Measurements from ENCODE around the gene SNED1.

SNED1 gene

GRCh38 chr2:240960309-240960970 lies 38.0 kb upstream of the SNED1 start:
- DNase-seq, result no peak

DNA sequence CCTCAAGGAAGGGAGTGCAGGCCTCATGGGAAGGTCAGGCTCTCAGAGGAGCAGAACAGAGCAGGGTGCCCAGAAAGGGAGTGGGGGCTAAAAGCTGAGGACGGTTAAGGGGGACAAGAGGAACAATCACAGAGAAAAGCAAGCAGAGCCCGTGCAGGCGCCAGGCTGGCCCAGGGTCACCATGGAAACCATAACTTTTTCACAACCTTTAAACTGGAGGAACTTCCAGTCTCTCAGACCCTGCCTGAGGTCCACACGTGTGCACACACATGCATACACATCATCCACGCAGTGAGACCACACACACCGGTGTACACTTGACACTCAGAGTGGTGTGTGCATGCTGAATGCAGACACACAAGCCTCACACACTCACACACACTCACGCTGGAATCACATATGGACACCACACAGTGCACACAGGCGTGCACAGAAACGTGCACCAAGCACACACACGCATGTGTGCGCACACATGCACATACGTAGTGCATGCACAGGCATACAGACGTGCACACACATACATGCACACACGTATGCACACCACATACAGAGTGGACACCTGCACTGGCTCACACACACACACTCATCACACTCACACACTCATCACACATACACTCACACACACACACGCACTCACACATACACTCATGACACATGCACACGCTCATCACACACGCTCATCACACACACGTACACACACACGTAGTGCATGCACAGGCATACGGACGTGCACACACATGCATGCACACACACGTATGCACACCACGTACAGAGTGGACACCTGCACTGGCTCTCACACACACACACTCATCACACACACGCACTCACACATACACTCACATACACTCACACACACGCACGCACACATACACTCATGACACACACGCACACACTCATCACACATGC lies 37.2 kb upstream of the SNED1 start:
- DNase-seq, result no peak

- DNase-seq, result no peak
Observed at GRCh38 chr2:240961910-240962299, 36.5 kb upstream of the SNED1 start.

DNA sequence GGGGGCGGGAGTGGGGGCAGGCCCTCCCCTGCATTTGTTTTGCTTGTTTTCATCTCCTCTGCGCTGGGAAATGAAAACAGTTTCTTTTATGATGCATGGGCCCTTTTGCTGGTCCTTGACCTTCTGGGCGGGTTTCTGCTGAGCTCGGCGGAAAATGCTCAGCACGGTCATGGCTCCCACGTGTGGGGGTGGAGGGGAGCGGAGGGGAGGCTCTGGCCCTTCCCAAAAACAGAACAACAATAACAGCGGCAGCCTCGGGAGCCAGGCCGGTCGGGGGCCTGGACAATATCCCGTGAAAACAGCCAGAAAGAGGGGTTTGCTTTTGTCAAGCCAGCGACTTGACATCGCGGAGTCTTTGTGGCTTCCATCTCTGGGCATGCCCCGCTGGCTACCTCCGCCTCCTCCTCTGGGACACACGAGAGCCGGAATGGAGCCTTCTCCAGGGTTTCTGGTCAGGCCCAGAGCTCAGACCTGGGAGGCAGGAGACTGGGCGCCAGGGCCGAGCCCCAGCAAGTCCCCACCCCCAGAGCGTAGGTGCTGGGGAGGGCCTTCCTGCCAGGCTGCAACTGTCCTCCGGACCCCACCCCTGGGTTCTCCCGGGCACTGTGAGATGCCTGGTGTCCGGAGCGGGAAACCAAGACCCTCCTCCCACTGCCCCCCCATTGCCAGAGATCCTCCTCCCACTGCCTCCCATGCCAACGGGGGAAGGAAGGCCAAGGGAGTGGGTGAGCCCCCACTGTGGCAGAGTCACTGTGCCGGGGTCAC lies 35.9 kb upstream of the SNED1 start:
- no peak for DNase-seq

DNA sequence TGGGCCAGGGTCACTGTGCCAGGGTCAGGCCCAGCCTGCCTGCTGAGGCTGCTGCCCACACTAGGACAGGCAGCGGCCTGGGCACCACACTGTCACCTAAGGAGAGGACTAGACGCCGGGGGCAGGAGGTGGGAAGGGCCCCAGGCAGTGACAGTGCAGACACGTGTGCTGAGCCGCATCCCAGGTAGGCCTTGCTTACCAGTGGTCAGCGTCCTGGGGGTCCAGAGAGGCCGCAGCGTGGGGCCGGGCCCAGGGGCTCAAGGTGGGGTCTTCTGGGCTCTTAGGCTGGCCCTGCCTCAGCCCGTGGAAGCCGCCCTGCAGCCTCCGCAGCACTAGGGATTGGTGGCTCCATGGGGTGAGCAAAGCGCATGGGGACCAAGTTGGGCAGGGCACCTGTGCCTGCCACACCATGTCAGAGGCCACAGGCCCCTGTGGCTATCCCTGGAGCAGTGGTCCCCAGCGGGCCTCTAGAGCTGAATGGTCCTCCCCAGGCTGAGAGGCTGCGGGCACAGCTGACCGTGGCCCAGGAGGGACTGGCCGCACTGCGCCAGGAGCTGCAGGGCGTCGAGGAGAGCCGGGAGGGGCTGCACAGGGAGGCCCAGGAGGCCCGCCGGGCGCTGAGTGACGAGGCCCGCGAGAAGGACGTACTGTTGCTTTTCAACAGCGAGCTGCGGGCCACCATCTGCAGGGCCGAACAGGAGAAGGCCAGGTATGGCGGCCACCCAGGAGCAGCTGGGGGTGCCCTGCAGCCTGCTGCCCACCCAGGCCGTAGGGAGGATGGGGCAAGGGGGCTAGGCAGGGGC lies 35.2 kb upstream of the SNED1 start:
- DNase-seq, result no peak

DNA sequence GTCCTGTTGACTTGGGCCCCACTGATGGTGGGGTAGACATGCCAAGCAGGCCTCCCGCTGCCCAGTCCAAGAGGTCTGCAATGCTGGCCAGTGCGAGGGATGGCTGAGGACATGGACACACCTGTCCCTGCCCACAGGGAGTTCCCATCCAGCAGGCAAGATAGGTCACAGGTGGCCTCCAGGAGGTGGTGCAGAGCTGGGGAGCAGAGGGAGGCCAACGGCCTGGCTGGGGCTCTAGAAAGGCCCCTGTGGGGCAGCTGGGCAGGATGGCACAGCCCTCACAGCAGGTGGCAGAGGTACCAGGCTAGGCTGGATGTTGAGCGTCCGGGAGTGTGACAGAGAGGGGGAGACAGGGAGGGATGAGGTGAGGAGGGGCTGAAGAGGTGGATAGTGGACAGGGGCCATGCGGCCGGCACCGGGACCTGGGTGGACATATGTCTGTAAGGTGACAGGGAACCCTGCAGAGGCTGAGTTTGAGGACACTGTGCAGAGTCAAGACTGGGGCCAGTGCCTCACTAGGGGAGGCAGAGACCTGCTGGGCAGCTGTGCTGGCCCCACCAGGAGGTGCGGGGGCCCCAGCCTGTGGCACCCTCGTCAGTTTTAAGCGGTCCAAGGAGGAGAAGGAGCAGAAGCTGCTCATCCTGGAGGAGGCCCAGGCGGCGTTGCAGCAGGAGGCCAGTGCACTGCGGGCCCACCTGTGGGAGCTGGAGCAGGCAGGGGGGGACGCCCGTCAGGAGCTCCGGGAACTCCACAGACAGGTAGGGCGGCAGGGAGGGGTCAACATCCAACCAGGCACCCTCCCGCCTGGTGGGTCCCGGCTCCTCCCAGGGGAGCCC lies 34.3 kb upstream of the SNED1 start:
- DNase-seq, result no peak

- DNase-seq, result no peak
Observed at GRCh38 chr2:240964704-240965295, 33.6 kb upstream of the SNED1 start.

DNA sequence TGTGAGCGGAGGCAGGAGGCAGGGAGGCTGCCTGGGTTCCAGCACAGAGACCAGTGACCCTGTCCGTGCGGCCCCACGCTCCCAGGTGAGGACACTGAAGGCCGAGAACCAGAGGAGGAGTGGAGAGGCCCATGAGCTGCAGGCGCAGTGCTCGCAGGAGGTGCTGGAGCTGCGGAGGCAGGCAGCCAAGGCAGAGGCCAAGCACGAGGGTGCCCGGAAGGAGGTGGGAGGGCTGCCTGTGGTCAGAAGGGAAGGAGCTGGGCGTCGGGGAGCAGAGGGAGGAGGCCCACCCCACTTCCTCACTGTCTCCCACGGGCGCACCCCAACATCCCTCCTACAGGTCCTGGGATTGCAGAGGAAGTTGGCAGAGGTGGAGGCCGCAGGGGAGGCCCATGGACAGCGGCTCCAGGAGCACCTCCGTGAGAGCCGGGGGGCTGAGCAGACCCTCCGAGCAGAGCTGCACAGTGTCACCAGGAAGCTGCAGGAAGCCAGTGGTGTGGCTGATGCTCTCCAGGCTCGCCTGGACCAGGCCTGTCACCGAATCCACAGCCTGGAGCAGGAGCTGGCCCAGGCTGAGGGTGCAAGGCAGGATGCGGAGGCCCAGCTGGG lies 33.0 kb upstream of the SNED1 start:
- no peak for DNase-seq

- no peak for DNase-seq
Observed at GRCh38 chr2:240965905-240966456, 32.4 kb upstream of the SNED1 start.

DNA sequence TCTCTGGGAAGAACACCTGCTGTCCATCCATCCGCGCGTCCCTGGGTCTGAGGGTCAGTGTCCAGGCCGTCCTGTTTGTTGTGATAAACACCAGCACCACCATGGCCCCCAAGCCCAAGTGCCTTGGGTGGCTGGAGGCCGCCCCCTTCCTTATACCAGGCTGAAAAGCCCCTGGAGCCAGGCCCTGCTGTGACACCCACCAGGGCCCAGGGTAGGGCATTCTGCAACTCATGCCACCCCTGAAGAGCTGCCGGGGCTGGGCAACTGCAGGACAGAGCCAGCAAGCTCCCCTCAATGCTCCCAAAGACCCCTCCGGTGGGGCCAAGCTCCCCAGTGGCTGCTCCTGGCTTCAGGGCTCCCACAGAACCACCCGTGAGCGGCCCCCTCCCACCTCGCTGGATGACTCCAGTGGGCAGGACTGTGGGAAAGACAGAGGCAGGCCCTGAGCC lies 31.9 kb upstream of the SNED1 start:
- no peak for DNase-seq

GRCh38 chr2:240966906-240967680 lies 31.3 kb upstream of the SNED1 start:
- no peak for DNase-seq

DNA sequence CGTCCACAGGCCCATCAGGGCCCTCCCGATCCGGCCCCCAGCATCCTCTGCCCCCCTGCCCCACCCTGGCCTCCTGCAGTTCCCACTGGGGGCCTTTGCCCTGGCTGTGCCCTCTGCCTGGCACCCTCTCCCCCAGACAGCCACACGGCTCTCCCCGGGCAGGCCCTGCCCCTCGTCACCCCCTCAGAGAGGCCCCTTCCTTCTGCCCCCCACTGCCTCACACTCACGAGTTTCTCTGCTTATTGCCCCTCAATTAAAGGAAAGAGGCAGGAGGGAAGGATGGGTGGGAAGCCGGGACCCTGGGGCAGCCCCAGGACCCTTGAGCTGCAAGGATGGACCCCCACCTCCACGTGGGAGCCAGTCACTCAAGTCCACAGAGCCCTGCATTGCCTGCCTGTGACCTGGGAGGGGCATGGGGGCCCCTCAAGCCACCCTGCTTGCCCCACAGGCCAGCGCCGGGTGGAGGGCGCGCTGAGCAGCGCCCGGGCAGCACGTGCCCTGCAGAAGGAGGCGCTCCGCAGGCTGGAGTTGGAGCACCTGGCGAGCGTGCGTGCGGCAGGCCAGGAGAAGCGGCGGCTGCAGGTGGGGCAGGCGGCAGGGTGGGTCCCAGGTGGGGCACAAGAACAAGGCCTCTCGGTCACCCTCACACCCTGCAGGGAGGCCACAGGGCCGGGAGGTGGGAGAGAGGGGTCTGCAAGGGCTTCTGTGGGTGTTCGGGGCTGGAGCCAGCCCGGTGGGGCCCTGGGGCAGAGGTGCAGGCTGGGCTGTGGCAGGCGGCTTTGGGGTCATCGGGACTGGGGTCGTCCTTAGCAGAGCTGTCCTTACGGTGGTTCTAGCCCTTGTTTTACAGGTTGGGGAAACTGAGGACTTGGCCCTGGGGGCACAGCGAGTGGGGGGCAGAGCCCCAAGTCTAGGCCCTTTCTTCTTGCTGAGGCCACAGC lies 30.5 kb upstream of the SNED1 start:
- no peak for DNase-seq

DNA sequence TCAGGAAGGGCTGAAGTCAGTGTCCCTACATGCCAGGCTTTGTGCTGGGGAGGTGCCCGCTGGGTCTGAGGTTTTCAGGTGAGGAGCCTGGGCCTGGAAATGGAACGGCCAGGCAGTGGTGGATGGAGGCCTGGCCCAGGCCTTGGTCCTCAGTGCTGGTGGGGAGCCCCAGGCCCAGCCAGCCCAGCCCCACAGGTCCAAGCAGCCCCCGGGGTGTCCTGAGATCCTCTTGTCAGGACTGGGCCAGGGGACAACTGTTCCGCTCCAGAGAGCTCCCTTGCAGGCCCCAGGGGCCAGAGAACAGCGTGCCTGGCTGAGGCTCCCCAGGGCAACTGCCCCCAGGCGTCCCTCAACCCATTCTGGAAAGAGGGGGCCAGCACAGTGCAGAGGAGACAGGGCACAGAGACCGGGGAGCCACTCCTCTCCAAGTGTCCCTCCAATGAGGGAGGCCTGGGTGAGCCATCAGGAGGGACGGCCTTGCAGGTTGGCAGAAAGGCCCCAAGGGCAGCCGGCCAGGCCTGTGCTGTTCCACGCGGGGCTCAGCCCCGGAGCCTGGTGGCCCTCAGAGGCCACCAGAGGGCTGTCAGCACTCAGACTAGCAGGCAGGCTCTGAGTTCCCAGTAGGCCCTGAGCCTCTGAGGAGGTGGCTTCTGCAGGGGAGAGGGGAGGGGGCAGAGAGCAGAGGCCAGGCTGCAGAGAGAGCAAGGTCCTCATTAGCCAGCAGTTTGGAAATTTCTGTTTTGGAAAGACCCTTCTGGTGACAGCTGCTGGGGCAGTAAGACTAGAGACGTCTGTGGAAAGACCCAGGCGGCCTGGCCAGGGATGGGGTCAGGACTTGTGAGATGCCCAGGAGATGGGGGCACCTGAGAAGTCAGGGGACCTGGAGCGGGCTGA lies 29.4 kb upstream of the SNED1 start:
- no peak for DNase-seq

GRCh38 chr2:240970104-240970503 lies 28.3 kb upstream of the SNED1 start:
- DNase-seq, result no peak

DNA sequence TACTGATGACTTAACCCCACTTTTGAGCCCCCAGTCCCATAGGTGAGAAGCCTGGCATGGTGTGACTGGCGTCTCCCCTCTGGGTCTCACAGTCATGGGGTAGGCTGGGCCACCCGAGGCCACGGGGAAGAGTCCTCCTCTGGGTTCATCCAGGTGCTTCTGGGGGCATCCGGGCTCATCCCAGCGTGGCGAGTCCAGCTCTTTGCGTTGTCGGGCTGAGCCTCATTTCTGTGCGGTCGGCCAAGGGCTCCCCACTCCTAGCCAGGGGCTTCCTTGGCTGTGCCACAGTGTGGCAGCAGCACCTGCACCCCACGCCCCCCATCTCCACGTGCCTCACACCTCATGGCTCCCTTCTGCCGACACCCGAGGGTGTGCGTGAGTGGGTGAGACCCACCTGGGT lies 27.6 kb upstream of the SNED1 start:
- no peak for DNase-seq

DNA sequence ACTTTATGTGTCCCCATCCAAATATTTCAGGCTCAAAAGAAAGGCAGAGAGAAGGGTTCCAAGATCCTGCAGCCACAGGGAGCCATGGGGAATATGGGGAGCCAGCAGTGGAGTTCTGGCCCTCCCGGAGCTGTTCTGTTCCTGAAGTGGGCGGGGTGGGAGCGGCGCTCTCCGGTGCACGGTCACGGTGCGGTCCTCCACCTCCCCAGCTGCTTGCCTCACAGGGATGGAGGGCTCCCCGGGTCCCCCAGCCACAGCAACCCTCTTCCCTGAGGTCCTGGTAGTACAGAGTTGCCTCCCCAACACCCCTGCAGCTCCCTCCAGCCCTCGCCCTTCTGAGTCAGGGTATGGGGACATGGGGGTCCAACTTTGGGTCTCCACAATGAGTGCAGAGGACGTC lies 26.2 kb upstream of the SNED1 start:
- DNase-seq, result no peak
